ENCODE results near the gene ZNF30.
"Not testable (repeated sequence)": the region's sequence is repeated elsewhere in the genome, so short reads cannot be mapped to it uniquely, and the experiment has no call there.

ZNF30 gene

GRCh38 chr19:34988119-34988518 lies 61.4 kb downstream of the ZNF30 start:
- no peaks in the 10 kb centered on the region; the same call in 1 of the 2 replicates for H3K9me3 ChIP-seq (ENCODE audit: insufficient read depth, low read length)
- DNase-seq (ENCODE audit: low read depth, low spot score): no peak
- peaks cover 2% of the 10 kb centered on the region for H3K4me1 ChIP-seq (ENCODE audit: insufficient read depth, insufficient read length)
- TF ChIP-seq ZNF274 (IDR thresholded peaks at IDR 0.05; ENCODE audit: low read depth, low read length) (no peak), YY1 (IDR thresholded peaks at IDR 0.05; ENCODE audit: insufficient read depth, insufficient read length) (no peak), SUZ12 (IDR thresholded peaks at IDR 0.05; ENCODE audit: extremely low read depth, insufficient read depth, insufficient read length) (no peak)
- no peak overlapping the region for H3K9ac ChIP-seq (ENCODE audit: insufficient read length, low read depth)
- no peaks in the 10 kb centered on the region for H3K36me3 ChIP-seq (ENCODE audit: insufficient read depth, insufficient read length, low read length)
- no peaks in the 10 kb centered on the region for H3K27me3 ChIP-seq (ENCODE audit: insufficient read depth, insufficient read length)
- H3K4me3 ChIP-seq (ENCODE audit: insufficient read length, low read depth): no peak overlapping the region

DNA sequence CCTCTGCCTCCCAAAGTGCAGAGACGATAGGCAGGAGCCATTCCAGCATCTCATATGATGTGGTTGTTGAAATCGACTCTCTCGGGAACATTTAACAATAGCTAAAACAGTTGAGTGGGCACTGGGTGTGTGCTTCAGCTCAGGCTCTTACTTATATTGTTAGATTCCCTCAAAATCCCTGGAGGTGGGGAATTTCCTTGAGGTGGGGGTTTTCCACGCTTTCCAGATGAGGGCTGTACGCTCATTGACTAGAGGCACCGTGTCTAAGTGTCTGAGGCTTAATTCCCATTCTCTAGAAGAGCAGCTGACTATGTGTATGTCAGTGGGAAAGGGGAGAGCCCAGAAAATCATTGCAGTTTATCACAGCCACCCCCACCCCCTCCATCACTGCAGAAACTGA lies 62.6 kb downstream of the ZNF30 start:
- Histone ChIP-seq H3K9ac (ENCODE audit: insufficient read length, low read depth) (no peak overlapping the region), H3K4me3 (ENCODE audit: insufficient read length, low read depth) (no peak overlapping the region), H3K9me3 (ENCODE audit: insufficient read depth, low read length) (no peaks in the 10 kb centered on the region; the same call in 1 of the 2 replicates), H3K36me3 (ENCODE audit: insufficient read depth, insufficient read length, low read length) (no peaks in the 10 kb centered on the region), H3K27me3 (ENCODE audit: insufficient read depth, insufficient read length) (no peaks in the 10 kb centered on the region), H3K4me1 (ENCODE audit: insufficient read depth, insufficient read length) (peaks cover 3% of the 10 kb centered on the region)
- DNase-seq (ENCODE audit: low read depth, low spot score): no peak
- TF ChIP-seq ZNF274 (IDR thresholded peaks at IDR 0.05; ENCODE audit: low read depth, low read length) (no peak), SUZ12 (IDR thresholded peaks at IDR 0.05; ENCODE audit: extremely low read depth, insufficient read depth, insufficient read length) (no peak), YY1 (IDR thresholded peaks at IDR 0.05; ENCODE audit: insufficient read depth, insufficient read length) (no peak)

DNA sequence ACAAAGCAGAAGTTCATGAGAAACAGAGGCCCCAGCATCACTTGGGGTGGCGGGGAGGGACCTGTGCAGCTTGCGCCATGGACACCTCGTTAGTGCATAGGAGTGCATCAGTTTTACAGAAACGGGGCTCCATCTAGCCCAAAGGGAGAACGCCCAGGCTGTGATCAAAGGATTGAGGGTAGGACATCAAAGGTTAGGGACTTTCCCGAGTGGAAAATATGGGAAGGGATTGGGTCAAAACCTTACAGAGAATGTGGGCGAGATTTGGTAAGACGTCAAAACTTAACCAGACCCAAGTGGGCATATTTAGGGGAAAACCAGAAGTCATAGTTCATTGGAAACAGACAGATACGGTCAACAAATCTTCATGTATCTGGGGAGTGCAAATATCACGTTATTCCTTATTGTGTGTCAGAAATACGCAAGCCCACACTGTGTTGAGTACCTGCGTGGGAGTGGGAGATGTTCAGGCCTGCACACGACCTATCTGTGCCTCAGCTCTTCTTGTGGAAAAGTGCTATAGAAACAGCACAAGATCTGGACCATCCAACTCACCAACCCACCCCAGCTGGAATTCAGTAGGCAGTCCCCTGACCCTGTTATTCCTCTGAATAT lies 64.0 kb downstream of the ZNF30 start:
- H3K9ac ChIP-seq (ENCODE audit: insufficient read length, low read depth): no peak overlapping the region
- H3K9me3 ChIP-seq (ENCODE audit: insufficient read depth, low read length): peaks cover 8% of the 10 kb centered on the region; the same call in 1 of the 2 replicates
- DNase-seq (ENCODE audit: low read depth, low spot score): no peak
- no peaks in the 10 kb centered on the region for H3K27me3 ChIP-seq (ENCODE audit: insufficient read depth, insufficient read length)
- no peaks in the 10 kb centered on the region for H3K36me3 ChIP-seq (ENCODE audit: insufficient read depth, insufficient read length, low read length)
- no peak for TF ChIP-seq YY1 (IDR thresholded peaks at IDR 0.05; ENCODE audit: insufficient read depth, insufficient read length)
- no peak for TF ChIP-seq SUZ12 (IDR thresholded peaks at IDR 0.05; ENCODE audit: extremely low read depth, insufficient read depth, insufficient read length)
- TF ChIP-seq ZNF274 (IDR thresholded peaks at IDR 0.05; ENCODE audit: low read depth, low read length): no peak
- H3K4me1 ChIP-seq (ENCODE audit: insufficient read depth, insufficient read length): peaks cover 2% of the 10 kb centered on the region
- H3K4me3 ChIP-seq (ENCODE audit: insufficient read length, low read depth): no peak overlapping the region

DNA sequence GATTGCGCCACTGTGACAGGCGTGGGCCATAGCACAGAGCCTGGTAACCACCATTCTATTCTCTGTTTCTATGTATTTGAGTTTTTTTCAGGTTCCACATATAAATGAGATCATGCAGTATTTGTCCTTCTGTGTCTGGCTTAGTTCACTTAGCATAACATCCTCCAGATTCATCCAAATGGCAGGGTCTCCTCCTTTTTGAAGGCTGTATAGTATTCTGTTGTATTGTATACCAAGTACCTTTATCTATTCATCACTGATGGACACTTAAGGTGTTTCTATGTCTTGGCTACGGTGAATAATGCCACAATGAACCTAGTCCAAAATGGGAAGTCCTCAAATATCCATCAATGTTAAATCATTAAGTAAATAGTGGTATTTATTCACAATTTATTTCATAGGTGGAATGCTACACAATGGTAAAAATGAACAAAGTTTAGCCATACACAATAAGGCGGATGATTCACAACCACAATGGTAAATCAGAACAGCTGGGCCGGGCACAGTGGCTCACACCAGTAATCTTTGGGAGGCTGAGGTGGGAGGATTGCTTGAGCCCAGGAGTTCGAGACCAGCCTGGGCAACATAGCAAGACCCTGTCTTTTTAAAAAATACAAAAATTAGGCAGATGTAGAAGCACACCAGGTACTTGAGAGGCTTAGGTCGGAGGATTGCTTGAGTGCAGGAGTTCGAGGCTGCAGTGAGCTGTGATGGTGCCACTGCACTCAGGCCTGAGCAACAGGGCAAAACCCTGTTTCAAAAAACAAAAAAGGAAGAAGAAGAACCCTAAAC lies 65.0 kb downstream of the ZNF30 start:
- H3K27me3 ChIP-seq (ENCODE audit: insufficient read depth, insufficient read length): no peaks in the 10 kb centered on the region

DNA sequence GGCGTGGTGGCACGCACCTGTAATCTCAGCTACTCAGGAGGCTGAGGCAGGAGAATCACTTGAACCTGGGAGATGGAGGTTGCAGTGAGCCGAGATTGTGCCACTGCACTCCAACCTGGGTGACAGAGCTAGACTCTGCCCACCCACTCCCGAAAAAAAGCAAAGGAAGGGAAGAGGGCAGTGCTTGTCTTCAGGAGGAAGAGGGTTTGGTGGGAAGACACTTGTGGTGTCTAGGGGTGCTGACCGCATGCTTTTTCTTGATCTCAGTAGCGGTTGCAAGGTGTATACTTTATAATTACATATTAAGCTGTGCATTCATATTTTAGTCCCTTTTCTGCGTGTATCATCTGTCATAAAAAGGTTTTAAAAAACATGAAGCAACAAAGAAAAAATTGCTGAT lies 65.9 kb downstream of the ZNF30 start:
- not testable (repeated sequence) for H3K9ac ChIP-seq (ENCODE audit: insufficient read length, low read depth); H3K4me1 ChIP-seq (ENCODE audit: insufficient read depth, insufficient read length); H3K4me3 ChIP-seq (ENCODE audit: insufficient read length, low read depth); H3K9me3 ChIP-seq (ENCODE audit: insufficient read depth, low read length); H3K27me3 ChIP-seq (ENCODE audit: insufficient read depth, insufficient read length); H3K36me3 ChIP-seq (ENCODE audit: insufficient read depth, insufficient read length, low read length); DNase-seq (ENCODE audit: low read depth, low spot score)

More for the DNA sequence above, 65.0 kb downstream of the ZNF30 start:
- peaks cover 2% of the 10 kb centered on the region for H3K4me1 ChIP-seq (ENCODE audit: insufficient read depth, insufficient read length)
- TF ChIP-seq ZNF274 (IDR thresholded peaks at IDR 0.05; ENCODE audit: low read depth, low read length) (no peak), YY1 (IDR thresholded peaks at IDR 0.05; ENCODE audit: insufficient read depth, insufficient read length) (no peak), SUZ12 (IDR thresholded peaks at IDR 0.05; ENCODE audit: extremely low read depth, insufficient read depth, insufficient read length) (no peak)
- H3K36me3 ChIP-seq (ENCODE audit: insufficient read depth, insufficient read length, low read length): no peaks in the 10 kb centered on the region
- no peak overlapping the region for H3K9ac ChIP-seq (ENCODE audit: insufficient read length, low read depth)
- DNase-seq (ENCODE audit: low read depth, low spot score): no peak
- H3K9me3 ChIP-seq (ENCODE audit: insufficient read depth, low read length): peaks cover 8% of the 10 kb centered on the region; the same call in 1 of the 2 replicates
- H3K4me3 ChIP-seq (ENCODE audit: insufficient read length, low read depth): no peak overlapping the region

DNA sequence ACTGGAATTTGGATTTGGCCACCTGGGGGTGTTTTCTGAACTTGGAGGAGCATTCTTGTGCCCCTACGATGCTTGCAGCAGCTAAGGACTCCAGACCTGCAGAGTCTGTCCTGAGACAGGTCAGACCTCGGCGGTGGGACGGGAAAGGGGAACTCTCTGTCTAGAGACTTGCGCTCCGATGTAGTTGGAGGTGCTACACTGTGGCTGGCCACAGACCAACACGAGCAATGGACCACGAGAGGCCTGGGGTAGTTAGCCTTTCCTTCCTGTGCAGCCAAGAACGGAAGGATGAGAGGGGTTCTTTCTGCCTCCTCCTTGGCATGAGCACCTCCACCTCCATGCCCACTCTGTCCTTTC lies 67.6 kb downstream of the ZNF30 start:
- H3K4me1 ChIP-seq (ENCODE audit: insufficient read depth, insufficient read length): peaks cover 4% of the 10 kb centered on the region
- no peak overlapping the region for H3K9ac ChIP-seq (ENCODE audit: insufficient read length, low read depth)
- H3K4me3 ChIP-seq (ENCODE audit: insufficient read length, low read depth): no peak overlapping the region
- no peaks in the 10 kb centered on the region for H3K36me3 ChIP-seq (ENCODE audit: insufficient read depth, insufficient read length, low read length)
- TF ChIP-seq YY1 (IDR thresholded peaks at IDR 0.05; ENCODE audit: insufficient read depth, insufficient read length): no peak
- no peak for TF ChIP-seq ZNF274 (IDR thresholded peaks at IDR 0.05; ENCODE audit: low read depth, low read length)
- TF ChIP-seq SUZ12 (IDR thresholded peaks at IDR 0.05; ENCODE audit: extremely low read depth, insufficient read depth, insufficient read length): no peak
- no peak for DNase-seq (ENCODE audit: low read depth, low spot score)
- H3K27me3 ChIP-seq (ENCODE audit: insufficient read depth, insufficient read length): no peaks in the 10 kb centered on the region
- H3K9me3 ChIP-seq (ENCODE audit: insufficient read depth, low read length): peaks cover 8% of the 10 kb centered on the region; the same call in 1 of the 2 replicates
